OCI-LY7 (cell line): ENCODE data around the gene RAPGEF4. TPM values are rescaled to one million over a fixed set of nuclear protein-coding genes. Genes with fewer than 3 reads are reported as not detected.

ENCODE experiments used
- BruUV-seq: library from RNA; stranded (reverse); fragments of 400-500 nt; replicated peaks from 2 replicates; lab custom pipeline; 2021; lab: Mats Ljungman, UMichigan
- CTCF ChIA-PET: fragments of 300-600 bp; sonication (Branson Sonifier 250); formaldehyde crosslinking; loops from one replicate; lab custom pipeline; 2022; ENCODE audit warnings: antibody characterized with exemption; ENCODE audit not compliant: unreplicated experiment; lab: Charles Lee
- POLR2A ChIA-PET: fragments of 300-600 bp; sonication (Branson Sonifier 250); formaldehyde crosslinking; loops from one replicate; lab custom pipeline; 2022; ENCODE audit warnings: antibody characterized with exemption; lab: Charles Lee
- DNase-seq: peaks from one replicate; pipeline ENCODE4 v3.0.0-alpha.2; 2015; ENCODE audit warnings: low spot score
- H2AFZ ChIP-seq: fragments of 200-600 bp; sonication (generic), shearing (Covaris generic); 2 replicates; pipeline ENCODE4 v1.6.1; 2014; ENCODE audit warnings: mild to moderate bottlenecking, antibody characterized with exemption, low read length, moderate library complexity
- H3K27ac ChIP-seq: fragments of 200-600 bp; sonication (generic); 2 replicates; pipeline ENCODE4 v1.5.1; 2014; ENCODE audit warnings: mixed run types, low read depth, mild to moderate bottlenecking, moderate library complexity, low read length, inconsistent platforms; ENCODE audit not compliant: poor library complexity, severe bottlenecking
- H3K36me3 ChIP-seq: fragments of 200-600 bp; sonication (generic); 2 replicates; pipeline ENCODE4 v1.6.1; 2014; ENCODE audit warnings: mild to moderate bottlenecking, antibody characterized with exemption, low read length, moderate library complexity, mixed read lengths; ENCODE audit not compliant: insufficient read depth
- H3K4me1 ChIP-seq: fragments of 200-600 bp; sonication (generic); 2 replicates; pipeline ENCODE4 v1.5.1; 2014; ENCODE audit warnings: mild to moderate bottlenecking, low read length; ENCODE audit not compliant: insufficient read depth, poor library complexity, severe bottlenecking
- H3K4me2 ChIP-seq: fragments of 200-600 bp; sonication (generic); 2 replicates; pipeline ENCODE4 v1.6.1; 2014; ENCODE audit warnings: mild to moderate bottlenecking, low read length
- H3K4me3 ChIP-seq: fragments of 200-600 bp; sonication (generic); 2 replicates; pipeline ENCODE4 v1.5.1; 2014; ENCODE audit warnings: mild to moderate bottlenecking, low read depth, low read length; ENCODE audit not compliant: poor library complexity, severe bottlenecking
- H3K79me2 ChIP-seq: fragments of 200-600 bp; sonication (generic); 2 replicates; pipeline ENCODE4 v1.6.1; 2016; ENCODE audit warnings: low read depth, mild to moderate bottlenecking, low read length, moderate library complexity, mixed read lengths; ENCODE audit not compliant: insufficient read depth
- H3K9me2 ChIP-seq: fragments of 200-600 bp; sonication (generic); 2 replicates; pipeline ENCODE4 v1.6.1; 2016; ENCODE audit warnings: mild to moderate bottlenecking, low read length, mixed read lengths; ENCODE audit not compliant: insufficient read depth
- H3K9me3 ChIP-seq: fragments of 200-600 bp; sonication (generic); 2 replicates; pipeline ENCODE4 v1.6.1; 2014; ENCODE audit warnings: mild to moderate bottlenecking, mixed run types, low read length, mixed read lengths
- H4K20me1 ChIP-seq: fragments of 200-600 bp; sonication (generic); 2 replicates; pipeline ENCODE4 v1.6.1; 2014; ENCODE audit warnings: mild to moderate bottlenecking, antibody characterized with exemption, low read length, moderate library complexity, mixed read lengths; ENCODE audit not compliant: insufficient read depth
- EZH2phosphoT487 ChIP-seq: fragments of 200-600 bp; sonication (generic); IDR thresholded peaks from 2 replicates; pipeline ENCODE4 v1.6.1; 2018; ENCODE audit warnings: low read depth, borderline replicate concordance, mild to moderate bottlenecking, mixed run types, antibody characterized with exemption, low read length, moderate library complexity, mixed read lengths
- intact Hi-C: fragments of 100-400 bp; cut with micrococcal nuclease; formaldehyde crosslinking; loops from one replicate; pipeline ENCODE4 v1.10.0; 2022; ENCODE audit not compliant: unreplicated experiment
- total RNA-seq, 2 experiments: library from RNA; depleted of rRNA in 1 of 2; stranded (reverse); fragments of >200 nt in 1 of 2; shearing (Covaris generic) in 1 of 2; gene quantifications; 2 replicates each; pipeline ENCODE4 v1.2.3, GENCODE V29; 2014 to 2022
- TF ChIP-seq, protein P1 (sequence below): fragments of 200-600 bp; sonication (generic); conservative IDR thresholded peaks from 2 replicates; pipeline ENCODE4 v1.5.1; 2014; ENCODE audit warnings: mild to moderate bottlenecking, antibody characterized with exemption, low read length, moderate library complexity, mixed read lengths

Gene RAPGEF4
- total RNA-seq, 2 experiments from 2014 or later: 0.22 to 0.55 TPM

DNA sequence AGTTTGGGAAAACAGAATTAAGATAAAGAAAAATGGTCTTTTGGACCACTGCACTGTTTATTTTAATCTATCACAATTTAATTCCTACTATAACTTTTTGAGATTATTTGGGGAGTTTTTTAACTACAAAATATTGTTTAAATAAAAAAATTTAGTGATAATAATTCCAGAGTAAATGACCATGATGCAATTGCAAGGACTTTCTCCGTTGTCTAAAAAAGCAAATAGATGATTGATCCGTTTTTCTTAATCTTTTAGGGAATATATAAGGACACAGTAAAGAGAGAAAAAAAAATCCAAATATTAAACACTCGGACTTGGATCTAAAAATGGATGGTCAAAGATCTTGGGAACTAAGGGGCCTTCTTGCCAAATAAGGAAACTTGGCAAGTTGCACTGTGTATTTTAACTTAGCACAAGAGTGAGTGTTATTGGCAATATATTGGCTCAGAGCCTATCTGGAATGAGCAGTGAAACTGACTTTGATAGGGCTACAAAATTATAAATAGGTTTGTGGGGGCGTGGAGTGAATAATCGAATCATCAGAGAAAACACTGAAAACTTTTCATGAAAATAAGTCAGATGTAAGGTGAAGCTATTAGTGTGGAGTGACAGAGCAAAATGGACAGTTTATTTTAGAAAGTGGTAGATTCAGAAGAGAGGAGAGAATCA lies 342.0 kb downstream of the RAPGEF4 start:
- Histone ChIP-seq H3K4me2 (peak overlapping the region; percentile 97), H3K79me2 (peaks cover 18% of the 10 kb centered on the region; the same call in 1 of the 2 replicates)
- DNase-seq: no peak

DNA sequence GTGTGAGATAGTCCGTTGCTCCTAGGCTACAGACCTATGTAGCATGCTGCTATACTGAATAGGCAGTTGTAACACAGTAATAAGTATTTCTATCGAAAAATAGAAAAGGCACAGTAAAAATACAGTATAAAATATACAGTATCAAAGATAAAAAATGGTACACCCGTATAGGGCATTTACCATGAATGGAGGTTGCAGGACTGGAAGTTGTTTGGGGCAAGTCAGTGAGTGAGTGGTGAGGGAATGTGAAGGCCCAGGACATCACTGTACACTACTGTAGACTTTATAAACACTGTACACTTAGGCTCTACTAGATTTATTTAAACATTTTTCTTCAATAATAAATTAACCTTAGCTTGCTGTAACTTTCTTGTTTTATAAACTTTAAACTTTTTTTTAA lies 343.5 kb downstream of the RAPGEF4 start:
- Histone ChIP-seq H4K20me1 (no peaks in the 10 kb centered on the region), H3K27ac (no peak overlapping the region), H3K4me1 (peaks cover 20% of the 10 kb centered on the region), H3K9me2 (no peaks in the 10 kb centered on the region), H3K79me2 (peaks cover 18% of the 10 kb centered on the region; the same call in 1 of the 2 replicates), H3K4me3 (no peak overlapping the region), H2AFZ (no peak overlapping the region), H3K4me2 (no peak overlapping the region), H3K36me3 (no peaks in the 10 kb centered on the region), H3K9me3 (no peaks in the 10 kb centered on the region)
- no TSS peak for BruUV-seq
- DNase-seq: no peak
- TF ChIP-seq EZH2phosphoT487: no peak
- TF ChIP-seq, protein P1, sequence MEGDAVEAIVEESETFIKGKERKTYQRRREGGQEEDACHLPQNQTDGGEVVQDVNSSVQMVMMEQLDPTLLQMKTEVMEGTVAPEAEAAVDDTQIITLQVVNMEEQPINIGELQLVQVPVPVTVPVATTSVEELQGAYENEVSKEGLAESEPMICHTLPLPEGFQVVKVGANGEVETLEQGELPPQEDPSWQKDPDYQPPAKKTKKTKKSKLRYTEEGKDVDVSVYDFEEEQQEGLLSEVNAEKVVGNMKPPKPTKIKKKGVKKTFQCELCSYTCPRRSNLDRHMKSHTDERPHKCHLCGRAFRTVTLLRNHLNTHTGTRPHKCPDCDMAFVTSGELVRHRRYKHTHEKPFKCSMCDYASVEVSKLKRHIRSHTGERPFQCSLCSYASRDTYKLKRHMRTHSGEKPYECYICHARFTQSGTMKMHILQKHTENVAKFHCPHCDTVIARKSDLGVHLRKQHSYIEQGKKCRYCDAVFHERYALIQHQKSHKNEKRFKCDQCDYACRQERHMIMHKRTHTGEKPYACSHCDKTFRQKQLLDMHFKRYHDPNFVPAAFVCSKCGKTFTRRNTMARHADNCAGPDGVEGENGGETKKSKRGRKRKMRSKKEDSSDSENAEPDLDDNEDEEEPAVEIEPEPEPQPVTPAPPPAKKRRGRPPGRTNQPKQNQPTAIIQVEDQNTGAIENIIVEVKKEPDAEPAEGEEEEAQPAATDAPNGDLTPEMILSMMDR: no peak
- intact Hi-C loops: loop anchor here (5.0 kb wide), 2 partner anchors 133 to 273 kb away; partner anchors contain the start of gene CDCA7
- ChIA-PET POLR2A (interaction anchor here (0.6 to 2.3 kb wide), 4 partner anchors 12 to 180 kb away, joined by 3 to 12 read pairs (median 6); no protein-coding TSS in a partner anchor), CTCF (no interaction called here)

More for the DNA sequence above, 342.0 kb downstream of the RAPGEF4 start:
- Histone ChIP-seq H2AFZ (no peak overlapping the region), H4K20me1 (no peaks in the 10 kb centered on the region), H3K9me2 (no peaks in the 10 kb centered on the region), H3K4me1 (peaks cover 14% of the 10 kb centered on the region), H3K4me3 (no peak overlapping the region), H3K27ac (no peak overlapping the region), H3K9me3 (no peaks in the 10 kb centered on the region), H3K36me3 (no peaks in the 10 kb centered on the region)
- ChIA-PET POLR2A (interaction anchor here (0.6 to 2.3 kb wide), 6 partner anchors 9 to 780 kb away, joined by 3 to 12 read pairs (median 5); no protein-coding TSS in a partner anchor), CTCF (no interaction called here)
- TF ChIP-seq, protein P1: no peak
- no peak for TF ChIP-seq EZH2phosphoT487
- intact Hi-C loops: loop anchor here (5.0 kb wide), 2 partner anchors 135 to 275 kb away; partner anchors contain the start of gene CDCA7
- TSS peak; percentile 57 for BruUV-seq
